SK-N-DZ (cell line): ENCODE results near the gene PARVB.
A peak's percentile ranks its signal among the peaks of the same experiment; 100 is the strongest.

Experiments
- DNase-seq: peaks from one replicate; pipeline ENCODE4 v3.0.0-alpha.2; 2015; ENCODE audit warnings: low spot score

PARVB gene

GRCh38 chr22:44026630-44027511 is 2.8 kb downstream of the PARVB start:
- no peak for DNase-seq

- no peak for DNase-seq
Measured at GRCh38 chr22:44028091-44028490, 4.0 kb downstream of the PARVB start.

GRCh38 chr22:44029069-44029468 is 5.0 kb downstream of the PARVB start:
- no peak for DNase-seq

GRCh38 chr22:44030051-44030701 is 6.1 kb downstream of the PARVB start:
- DNase-seq: no peak

GRCh38 chr22:44030702-44031082 is 6.6 kb downstream of the PARVB start:
- DNase-seq: no peak

- no peak for DNase-seq
Measured at GRCh38 chr22:44031158-44031952, 7.3 kb downstream of the PARVB start.

GRCh38 chr22:44032126-44032730 is 8.1 kb downstream of the PARVB start:
- no peak for DNase-seq

GRCh38 chr22:44033287-44033686 is 9.2 kb downstream of the PARVB start:
- DNase-seq: no peak

GRCh38 chr22:44033694-44034093 is 9.6 kb downstream of the PARVB start:
- DNase-seq: peak; percentile 76

GRCh38 chr22:44037519-44038375 is 13.6 kb downstream of the PARVB start:
- DNase-seq: no peak

GRCh38 chr22:44039566-44040171 is 15.6 kb downstream of the PARVB start:
- DNase-seq: no peak

- no peak for DNase-seq
Measured at GRCh38 chr22:44042249-44043218, 18.4 kb downstream of the PARVB start.

- no peak for DNase-seq
Measured at GRCh38 chr22:44045145-44045544, 21.0 kb downstream of the PARVB start.

GRCh38 chr22:44046485-44047141 is 22.5 kb downstream of the PARVB start:
- no peak for DNase-seq

GRCh38 chr22:44047891-44048301 is 23.8 kb downstream of the PARVB start:
- DNase-seq: no peak

GRCh38 chr22:44049486-44050231 is 25.6 kb downstream of the PARVB start:
- peak; percentile 59 for DNase-seq

- DNase-seq: no peak
Measured at GRCh38 chr22:44050766-44051355, 26.8 kb downstream of the PARVB start.
